Activated T-cell treated with anti-CD3 and anti-CD28 coated beads for 1 hour (primary cell): ENCODE measurements around the gene TRMT44.

Source experiments
- DNase-seq: peaks from one replicate; pipeline ENCODE4 v3.0.0-alpha.2; 2020; ENCODE audit warnings: low read depth

TRMT44 gene

GRCh38 chr4:8514391-8514790 is 73.8 kb downstream of the TRMT44 start:
- DNase-seq = no peak

DNA sequence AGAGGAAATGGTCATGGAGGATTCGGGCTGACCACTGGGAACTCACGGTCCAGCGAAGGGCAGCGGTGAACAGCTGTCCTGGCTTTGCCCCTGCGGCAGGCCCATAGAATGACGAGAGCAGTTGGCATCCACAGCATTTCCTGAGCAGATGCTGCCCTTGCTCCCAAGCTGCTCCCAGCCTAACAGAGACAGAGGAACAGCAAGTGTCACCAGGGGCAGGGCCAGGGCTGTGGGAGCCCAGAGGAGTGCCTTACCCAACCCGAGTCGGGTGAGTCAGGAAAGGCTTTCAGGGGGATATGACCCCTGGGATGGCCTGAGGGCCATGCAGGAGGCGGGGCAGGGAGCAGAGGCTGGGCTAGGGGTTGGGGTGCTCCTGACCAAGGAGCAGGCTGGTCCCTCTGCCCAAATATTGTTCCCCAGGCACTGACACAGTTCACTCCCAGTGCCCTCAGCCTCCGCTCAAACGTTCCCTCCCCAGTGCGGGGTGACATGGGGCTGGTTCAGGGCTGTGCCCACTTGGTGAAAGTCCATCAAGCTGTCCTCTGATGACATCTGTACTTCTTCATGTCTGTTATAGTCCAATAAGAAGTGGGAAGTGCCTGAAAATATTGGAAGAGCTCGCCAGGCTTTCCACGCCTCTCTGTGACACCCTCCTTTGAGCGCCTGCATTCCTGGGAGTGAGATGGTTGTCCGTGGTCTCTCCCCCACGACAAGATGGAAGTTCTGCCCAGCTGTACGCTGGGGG is 74.9 kb downstream of the TRMT44 start:
- no peak for DNase-seq

- no peak for DNase-seq
Observed at GRCh38 chr4:8516061-8516573, 75.5 kb downstream of the TRMT44 start.

- DNase-seq = no peak
Observed at GRCh38 chr4:8516996-8517550, 76.5 kb downstream of the TRMT44 start.

- no peak for DNase-seq
Observed at GRCh38 chr4:8517946-8518345, 77.4 kb downstream of the TRMT44 start.

DNA sequence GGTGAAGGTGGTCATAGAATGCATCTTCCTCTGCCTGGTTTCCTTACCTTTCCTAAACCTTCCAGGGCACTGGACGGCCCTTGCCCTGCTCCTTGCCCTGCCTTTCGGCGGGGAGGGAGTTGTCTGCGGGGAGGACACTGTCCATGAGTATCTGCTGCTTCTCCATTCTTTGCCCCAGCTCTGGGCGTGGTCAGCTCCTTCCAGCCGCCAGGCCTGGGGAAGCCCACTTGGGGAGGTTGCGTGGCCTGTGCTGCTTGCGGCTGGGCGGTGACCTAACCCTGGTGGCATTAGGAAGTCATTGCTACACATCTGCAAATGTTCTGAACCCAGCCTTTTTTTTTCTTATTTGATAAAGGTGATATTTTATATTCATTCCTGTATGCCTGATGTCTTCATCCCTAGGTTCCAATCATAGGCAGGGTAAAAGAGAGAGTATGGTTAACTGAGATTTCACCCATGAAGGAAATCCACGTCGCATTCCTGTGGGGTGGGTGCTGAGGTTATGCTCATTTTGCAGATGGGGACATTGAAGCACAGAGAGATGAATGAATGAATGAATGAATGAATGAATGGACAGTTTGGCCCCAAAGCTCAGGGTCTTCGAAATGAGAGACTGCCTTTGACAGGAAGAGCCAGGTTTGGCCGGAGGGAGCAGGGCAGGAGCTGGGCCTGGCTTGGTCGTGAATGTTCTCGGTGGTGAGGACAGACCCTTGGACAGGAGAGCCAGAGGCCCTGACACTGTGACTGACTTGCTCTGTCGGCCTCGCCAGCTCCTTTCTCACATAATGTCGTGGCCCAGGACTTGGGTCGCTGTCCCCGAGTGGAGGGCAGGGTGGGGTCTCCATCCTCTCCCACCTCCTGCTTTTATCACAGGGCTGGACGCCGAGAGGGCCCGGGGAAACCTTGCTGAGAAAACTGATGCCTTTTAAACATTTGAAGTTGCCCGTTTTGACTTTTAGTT is 81.9 kb downstream of the TRMT44 start:
- no peak for DNase-seq

- DNase-seq = no peak
Observed at GRCh38 chr4:8523175-8523574, 82.6 kb downstream of the TRMT44 start.

DNA sequence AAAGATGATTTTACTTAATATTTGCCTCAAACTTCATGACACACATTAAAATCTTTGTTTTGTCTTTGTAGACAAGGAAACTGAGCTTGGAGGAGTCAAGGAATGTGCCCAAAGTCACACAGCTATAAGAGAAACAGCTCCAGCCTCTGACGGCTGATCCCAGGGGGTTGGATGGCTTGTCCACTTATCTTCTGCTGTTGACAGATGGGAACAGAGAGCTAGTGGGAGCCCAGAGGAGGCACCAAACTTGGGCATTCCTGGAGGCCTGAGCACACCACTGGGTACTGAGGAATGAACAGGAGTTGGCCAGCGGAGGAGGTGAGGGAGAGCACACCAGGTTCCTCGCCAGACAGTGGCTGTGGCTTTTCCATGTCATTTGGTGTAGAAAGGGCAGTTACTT is 83.2 kb downstream of the TRMT44 start:
- DNase-seq = no peak

DNA sequence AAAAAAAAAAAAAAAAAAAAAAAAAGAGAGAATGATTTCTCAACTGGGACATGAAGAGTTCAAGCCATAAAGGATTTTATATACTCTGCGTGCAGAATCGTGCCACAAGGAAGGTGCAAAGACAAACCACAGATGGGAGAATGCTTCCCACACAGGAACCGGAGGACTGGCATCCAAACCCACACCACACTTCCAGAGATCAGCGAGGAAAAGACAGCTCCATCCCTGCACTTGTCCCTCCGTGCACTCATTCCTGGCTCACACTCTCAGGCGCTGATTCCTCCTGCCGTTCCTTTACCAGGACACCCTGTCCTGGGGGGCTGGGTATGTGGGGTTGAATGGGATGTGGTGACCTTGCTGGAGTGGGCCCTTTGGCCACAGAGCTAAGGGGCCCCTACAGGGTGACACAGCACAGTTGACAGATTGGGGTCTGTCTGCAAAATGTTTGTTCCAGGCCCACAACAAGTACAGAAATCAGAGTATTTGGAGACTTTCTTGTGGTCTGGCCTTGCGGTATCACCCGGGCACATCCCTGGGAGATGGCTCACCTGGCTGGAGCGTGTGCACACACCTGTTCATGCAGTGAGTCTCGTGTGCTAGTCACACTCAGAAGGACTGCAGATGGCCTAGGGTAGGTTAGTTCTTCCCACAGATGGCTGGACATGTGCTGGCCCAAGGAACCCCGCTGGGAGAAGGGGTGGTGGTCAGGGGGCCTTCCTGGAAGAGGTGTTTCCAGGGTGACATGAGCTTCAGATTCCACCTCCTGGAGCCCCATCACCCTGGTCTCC is 84.2 kb downstream of the TRMT44 start:
- no peak for DNase-seq

GRCh38 chr4:8525383-8526120 is 85.0 kb downstream of the TRMT44 start:
- DNase-seq = no peak
